GM12878 (cell line): ENCODE measurements around the gene SNX3. TPM values are rescaled to one million over a fixed set of nuclear protein-coding genes. Genes with fewer than 3 reads are reported as not detected.

Source experiments
- ATAC-seq: fragments of 200-7000 bp; cut with Tn5 transposase; 3 replicates; pipeline ENCODE4 v1.9.1; 2020; ENCODE audit warnings: mild to moderate bottlenecking, moderate library complexity
- BruUV-seq: library from RNA; stranded (reverse); fragments of 400-500 nt; replicated peaks from 2 replicates; lab custom pipeline; 2021; lab: Mats Ljungman, UMichigan
- CTCF ChIA-PET: fragments of 300-600 bp; sonication (Branson Sonifier 250); formaldehyde crosslinking; extraction: SDS; loops from one replicate; lab custom pipeline; 2021; ENCODE audit warnings: inconsistent platforms; lab: Yijun Ruan, JAX
- POLR2A ChIA-PET: fragments of 350-600 bp; formaldehyde crosslinking; extraction: SDS; loops from one replicate; lab custom pipeline; 2021; ENCODE audit warnings: inconsistent platforms; lab: Charles Lee
- RAD21 ChIA-PET: fragments of 300-600 bp; sonication (Branson Sonifier 250); formaldehyde crosslinking; loops from one replicate; lab custom pipeline; 2023; ENCODE audit warnings: antibody characterized with exemption; ENCODE audit not compliant: unreplicated experiment; lab: Charles Lee
- SMC1A ChIA-PET: fragments of 300-600 bp; sonication (Branson Sonifier 250); formaldehyde crosslinking; loops from one replicate; lab custom pipeline; 2023; ENCODE audit not compliant: unreplicated experiment, uncharacterized antibody; lab: Charles Lee
- DNase-seq: peaks from one replicate; pipeline ENCODE4 v3.0.0-alpha.2; 2011; ENCODE audit warnings: low read depth, low spot score
- FAIRE-seq: peaks from 3 replicates; lab custom pipeline; 2011; peaks lifted over from hg19 to GRCh38; lab: Jason Lieb, UNC
- H2AFZ ChIP-seq: 2 replicates; pipeline ENCODE4 v1.6.0; 2011; ENCODE audit warnings: low read depth, low read length, control low read depth; ENCODE audit not compliant: control insufficient read depth
- H3K27ac ChIP-seq: 2 replicates; pipeline ENCODE4 v1.5.1; 2011; ENCODE audit warnings: control low read depth; ENCODE audit not compliant: control insufficient read depth, insufficient read depth
- H3K27me3 ChIP-seq, 2 experiments: replicated peaks in 1 of 2; 2 replicates each; pipeline versions ENCODE4 v1.6.0 to v1.6.1; 2011; ENCODE audit warnings: low read length in 1 of 2; ENCODE audit not compliant: control insufficient read depth in 2 of 2, insufficient read depth in 2 of 2
- H3K36me3 ChIP-seq, 2 experiments: 2 replicates each; pipeline ENCODE4 v1.5.1; 2011; ENCODE audit warnings: low read length in 1 of 2; ENCODE audit not compliant: control insufficient read depth in 2 of 2, insufficient read depth in 2 of 2
- H3K4me1 ChIP-seq: 2 replicates; pipeline ENCODE4 v1.6.1; 2011; ENCODE audit warnings: mild to moderate bottlenecking, low read length, moderate library complexity, mixed read lengths; ENCODE audit not compliant: control insufficient read depth, insufficient read depth
- H3K4me2 ChIP-seq: 2 replicates; pipeline ENCODE4 v1.6.0; 2011; ENCODE audit warnings: control low read depth; ENCODE audit not compliant: control insufficient read depth, insufficient read depth
- H3K4me3 ChIP-seq: fragments of 200-600 bp; sonication (generic); 2 replicates; pipeline ENCODE4 v1.5.1; 2016
- H3K79me2 ChIP-seq: 2 replicates; pipeline ENCODE4 v1.6.0; 2011; ENCODE audit warnings: low read length; ENCODE audit not compliant: control insufficient read depth, insufficient read depth
- H3K9ac ChIP-seq: 2 replicates; pipeline ENCODE4 v1.8.0; 2011; ENCODE audit warnings: low read length, control low read depth, mixed read lengths; ENCODE audit not compliant: control insufficient read depth, insufficient read depth
- H3K9me3 ChIP-seq: replicated peaks from 3 replicates; pipeline ENCODE4 v1.5.1; 2011; ENCODE audit warnings: mild to moderate bottlenecking, low read length; ENCODE audit not compliant: control insufficient read depth, insufficient read depth
- H4K20me1 ChIP-seq: 2 replicates; pipeline ENCODE4 v1.6.0; 2011; ENCODE audit not compliant: control insufficient read depth, insufficient read depth
- GATAD2B ChIP-seq: fragments of 450-650 bp; conservative IDR thresholded peaks from 2 replicates; pipeline ENCODE4 v1.6.1; 2017; ENCODE audit warnings: low read depth, mild to moderate bottlenecking, moderate library complexity
- HDAC2 ChIP-seq: fragments of 200-600 bp; sonication (generic); IDR thresholded peaks from 2 replicates; pipeline ENCODE4 v1.6.1; 2017
- KDM1A ChIP-seq: fragments of 200-600 bp; sonication (generic); IDR thresholded peaks from 2 replicates; pipeline ENCODE4 v1.6.1; 2016; ENCODE audit warnings: borderline replicate concordance
- RELA ChIP-seq: fragments of 450-650 bp; IDR thresholded peaks from 2 replicates; pipeline ENCODE4 v1.8.0; 2014; ENCODE audit warnings: borderline replicate concordance; ENCODE audit not compliant: partially characterized antibody
- SREBF2 ChIP-seq: IDR thresholded peaks from 2 replicates; pipeline ENCODE4 v1.6.1; 2012; ENCODE audit warnings: mild to moderate bottlenecking, low read length
- TCF7 ChIP-seq: IDR thresholded peaks from 2 replicates; pipeline ENCODE4 v1.6.1; 2014; ENCODE audit warnings: antibody characterized with exemption, borderline replicate concordance
- ZNF384 ChIP-seq: IDR thresholded peaks from 2 replicates; pipeline ENCODE4 v1.6.1; 2012; ENCODE audit warnings: low read depth, mild to moderate bottlenecking, low read length, improper control_type of control experiment, borderline replicate concordance
- WGBS: methylation state at CpG from one replicate; pipeline ENCODE4 v1.1.6; 2016; ENCODE audit warnings: low lambda C conversion rate; ENCODE audit not compliant: insufficient replicate concordance, insufficient coverage; ENCODE audit errors: missing lambda C conversion rate; 5-methylcytosine and 5-hydroxymethylcytosine counted together
- in situ Hi-C: fragments of 300-500 bp; cut with MboI; formaldehyde crosslinking; loops from 9 replicates; pipeline ENCODE4 v1.14.3; 2018; ENCODE audit warnings: mixed read lengths
- intact Hi-C: fragments of 100-400 bp; cut with micrococcal nuclease; formaldehyde crosslinking; loops from one replicate; pipeline ENCODE4 v1.14.2; 2022; ENCODE audit not compliant: unreplicated experiment
- polyA plus RNA-seq, 11 experiments: library from polyadenylated mRNA; depleted of rRNA in 4 of 11; unstranded in 6 of 11; stranded (reverse) in 5 of 11; fragments of >200 nt; fragmentation: Nextera tagmentation in 4 of 11; fragmentation: Illumina TruSeq in 1 of 11; extraction: Ambion mirVana in 4 of 11; extraction: Trizol in 1 of 11; gene quantifications; 1 replicate in 1 of 11; 2 replicates in 10 of 11; pipeline versions ENCODE4 v1.2.1 to v1.2.3, GENCODE V29; 2011 to 2016; ENCODE audit warnings: inconsistent platforms in 2 of 11, missing spikeins in 2 of 11, low read depth in 1 of 11
- total RNA-seq, 4 experiments: library from RNA; depleted of rRNA in 3 of 4; stranded (reverse); fragments of >200 nt in 3 of 4; fragmentation: Illumina TruSeq in 1 of 4; extraction: Trizol in 1 of 4; gene quantifications; 2 replicates each; pipeline versions ENCODE4 v1.2.1 to v1.2.3, GENCODE V29; 2013 to 2021
- TF ChIP-seq, protein P1 (sequence below): fragments of 450-650 bp; IDR thresholded peaks from 2 replicates; pipeline ENCODE4 v1.6.1; 2017; ENCODE audit warnings: mild to moderate bottlenecking, moderate library complexity
- TF ChIP-seq, protein P2 (sequence below): IDR thresholded peaks from 2 replicates; pipeline ENCODE4 v1.6.1; 2011; ENCODE audit warnings: low read depth, mild to moderate bottlenecking, low read length, moderate library complexity, borderline replicate concordance; ENCODE audit errors: extremely low read depth
- TF ChIP-seq, protein P3 (sequence below): IDR thresholded peaks from 2 replicates; pipeline ENCODE4 v1.6.1; 2011; ENCODE audit warnings: mild to moderate bottlenecking, low read depth, low read length, moderate library complexity; ENCODE audit not compliant: insufficient replicate concordance
- TF ChIP-seq, protein P4 (sequence below): IDR thresholded peaks from 2 replicates; pipeline ENCODE4 v1.6.1; 2012; ENCODE audit warnings: low read depth, low read length, improper control_type of control experiment
- TF ChIP-seq, protein P5 (sequence below): fragments of 450-650 bp; formaldehyde crosslinking; IDR thresholded peaks from 2 replicates; pipeline ENCODE4 v1.4.0; 2022; ENCODE audit warnings: mild to moderate bottlenecking, moderate library complexity

Gene SNX3
- total and polyA plus RNA-seq, 10 of the 15 experiments (the other 5 are each of a cell fraction or from before 2014, with no cell fraction given), result 43.7 to 297 (median 95.6) TPM

DNA sequence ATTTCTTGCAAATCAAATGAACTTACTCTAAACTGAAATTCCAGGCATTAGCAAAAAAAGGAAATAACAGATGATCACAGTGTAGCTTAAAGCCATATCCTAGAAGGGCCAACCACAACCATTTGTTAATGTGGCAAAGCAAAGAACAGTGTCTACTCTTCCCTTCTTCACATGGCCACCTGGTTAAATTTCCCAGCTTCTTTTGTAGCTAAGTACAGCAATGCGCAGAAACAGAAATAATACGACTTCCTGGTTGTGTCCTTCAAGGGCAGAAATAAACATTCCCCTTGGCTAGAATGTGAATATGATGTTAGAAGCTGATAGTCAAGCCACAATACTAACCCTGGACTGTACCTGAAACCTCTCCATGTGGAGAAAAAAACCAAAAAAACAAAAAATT, 9.6 kb downstream of the SNX3 start:
- H3K4me2 ChIP-seq, result peak overlapping the region; percentile 46; the same call in 1 of the 2 replicates
- WGBS, result 91% methylated on average over 2 of the region's 2 CpGs
- H3K27me3 ChIP-seq, result no peaks in the 10 kb centered on the region
- SMC1A ChIA-PET, result interaction anchor here (0.6 to 2.9 kb wide), 12 partner anchors 9 to 277 kb away, joined by 3 to 28 read pairs (median 3); partner anchors contain the start of gene SNX3
- in situ Hi-C loops, result no loop called here
- no peak overlapping the region for H2AFZ ChIP-seq
- no TSS peak for BruUV-seq
- H3K4me1 ChIP-seq, result no peaks in the 10 kb centered on the region
- DNase-seq (no peak), FAIRE-seq (peak; percentile 92), ATAC-seq (peak; percentile 13; the same call in 1 of the 3 replicates)
- intact Hi-C loops, result loop anchor here (5.0 kb wide), 1 partner anchor 241 kb away; no protein-coding TSS in a partner anchor
- H3K79me2 ChIP-seq, result peaks cover 64% of the 10 kb centered on the region
- H3K9ac ChIP-seq, result no peak overlapping the region
- no peaks in the 10 kb centered on the region for H4K20me1 ChIP-seq
- peaks cover 2% of the 10 kb centered on the region; the same call in 2 of the 3 replicates for H3K9me3 ChIP-seq
- peaks cover 1 to 13% of the 10 kb centered on the region in 2 experiments; a peak in 3 of 4 replicates for H3K36me3 ChIP-seq
- RAD21 ChIA-PET, result interaction anchor here (1.3 to 5.2 kb wide), 5 partner anchors 8 to 241 kb away, joined by 3 to 28 read pairs (median 4); partner anchors contain the start of gene SNX3
- 0 out of 2 replicates have a peak overlapping the region, but pooled peaks have one; percentile 18 for H3K4me3 ChIP-seq
- CTCF ChIA-PET, result interaction anchor here (0.5 to 9.7 kb wide), 16 partner anchors 8 to 821 kb away, joined by 3 to 76 read pairs (median 4); no protein-coding TSS in a partner anchor
- POLR2A ChIA-PET, result interaction anchor here (1.1 kb wide), 2 partner anchors 10 to 12 kb away, joined by 3 read pairs; partner anchors contain the start of gene SNX3
- H3K27ac ChIP-seq, result no peak overlapping the region
- TF ChIP-seq, protein P1, sequence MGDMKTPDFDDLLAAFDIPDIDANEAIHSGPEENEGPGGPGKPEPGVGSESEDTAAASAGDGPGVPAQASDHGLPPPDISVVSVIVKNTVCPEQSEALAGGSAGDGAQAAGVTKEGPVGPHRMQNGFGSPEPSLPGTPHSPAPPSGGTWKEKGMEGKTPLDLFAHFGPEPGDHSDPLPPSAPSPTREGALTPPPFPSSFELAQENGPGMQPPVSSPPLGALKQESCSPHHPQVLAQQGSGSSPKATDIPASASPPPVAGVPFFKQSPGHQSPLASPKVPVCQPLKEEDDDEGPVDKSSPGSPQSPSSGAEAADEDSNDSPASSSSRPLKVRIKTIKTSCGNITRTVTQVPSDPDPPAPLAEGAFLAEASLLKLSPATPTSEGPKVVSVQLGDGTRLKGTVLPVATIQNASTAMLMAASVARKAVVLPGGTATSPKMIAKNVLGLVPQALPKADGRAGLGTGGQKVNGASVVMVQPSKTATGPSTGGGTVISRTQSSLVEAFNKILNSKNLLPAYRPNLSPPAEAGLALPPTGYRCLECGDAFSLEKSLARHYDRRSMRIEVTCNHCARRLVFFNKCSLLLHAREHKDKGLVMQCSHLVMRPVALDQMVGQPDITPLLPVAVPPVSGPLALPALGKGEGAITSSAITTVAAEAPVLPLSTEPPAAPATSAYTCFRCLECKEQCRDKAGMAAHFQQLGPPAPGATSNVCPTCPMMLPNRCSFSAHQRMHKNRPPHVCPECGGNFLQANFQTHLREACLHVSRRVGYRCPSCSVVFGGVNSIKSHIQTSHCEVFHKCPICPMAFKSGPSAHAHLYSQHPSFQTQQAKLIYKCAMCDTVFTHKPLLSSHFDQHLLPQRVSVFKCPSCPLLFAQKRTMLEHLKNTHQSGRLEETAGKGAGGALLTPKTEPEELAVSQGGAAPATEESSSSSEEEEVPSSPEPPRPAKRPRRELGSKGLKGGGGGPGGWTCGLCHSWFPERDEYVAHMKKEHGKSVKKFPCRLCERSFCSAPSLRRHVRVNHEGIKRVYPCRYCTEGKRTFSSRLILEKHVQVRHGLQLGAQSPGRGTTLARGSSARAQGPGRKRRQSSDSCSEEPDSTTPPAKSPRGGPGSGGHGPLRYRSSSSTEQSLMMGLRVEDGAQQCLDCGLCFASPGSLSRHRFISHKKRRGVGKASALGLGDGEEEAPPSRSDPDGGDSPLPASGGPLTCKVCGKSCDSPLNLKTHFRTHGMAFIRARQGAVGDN, result no peak
- TF ChIP-seq, protein P2, sequence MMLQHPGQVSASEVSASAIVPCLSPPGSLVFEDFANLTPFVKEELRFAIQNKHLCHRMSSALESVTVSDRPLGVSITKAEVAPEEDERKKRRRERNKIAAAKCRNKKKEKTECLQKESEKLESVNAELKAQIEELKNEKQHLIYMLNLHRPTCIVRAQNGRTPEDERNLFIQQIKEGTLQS, result no peak
- TF ChIP-seq GATAD2B (no peak), HDAC2 (no peak), KDM1A (no peak), RELA (no peak), ZNF384 (no peak), TCF7 (no peak), SREBF2 (no peak)
- TF ChIP-seq, protein P3, sequence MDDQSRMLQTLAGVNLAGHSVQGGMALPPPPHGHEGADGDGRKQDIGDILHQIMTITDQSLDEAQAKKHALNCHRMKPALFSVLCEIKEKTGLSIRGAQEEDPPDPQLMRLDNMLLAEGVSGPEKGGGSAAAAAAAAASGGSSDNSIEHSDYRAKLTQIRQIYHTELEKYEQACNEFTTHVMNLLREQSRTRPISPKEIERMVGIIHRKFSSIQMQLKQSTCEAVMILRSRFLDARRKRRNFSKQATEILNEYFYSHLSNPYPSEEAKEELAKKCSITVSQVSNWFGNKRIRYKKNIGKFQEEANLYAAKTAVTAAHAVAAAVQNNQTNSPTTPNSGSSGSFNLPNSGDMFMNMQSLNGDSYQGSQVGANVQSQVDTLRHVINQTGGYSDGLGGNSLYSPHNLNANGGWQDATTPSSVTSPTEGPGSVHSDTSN, result no peak
- TF ChIP-seq, protein P4, sequence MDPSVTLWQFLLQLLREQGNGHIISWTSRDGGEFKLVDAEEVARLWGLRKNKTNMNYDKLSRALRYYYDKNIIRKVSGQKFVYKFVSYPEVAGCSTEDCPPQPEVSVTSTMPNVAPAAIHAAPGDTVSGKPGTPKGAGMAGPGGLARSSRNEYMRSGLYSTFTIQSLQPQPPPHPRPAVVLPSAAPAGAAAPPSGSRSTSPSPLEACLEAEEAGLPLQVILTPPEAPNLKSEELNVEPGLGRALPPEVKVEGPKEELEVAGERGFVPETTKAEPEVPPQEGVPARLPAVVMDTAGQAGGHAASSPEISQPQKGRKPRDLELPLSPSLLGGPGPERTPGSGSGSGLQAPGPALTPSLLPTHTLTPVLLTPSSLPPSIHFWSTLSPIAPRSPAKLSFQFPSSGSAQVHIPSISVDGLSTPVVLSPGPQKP, result no peak
- TF ChIP-seq, protein P5, sequence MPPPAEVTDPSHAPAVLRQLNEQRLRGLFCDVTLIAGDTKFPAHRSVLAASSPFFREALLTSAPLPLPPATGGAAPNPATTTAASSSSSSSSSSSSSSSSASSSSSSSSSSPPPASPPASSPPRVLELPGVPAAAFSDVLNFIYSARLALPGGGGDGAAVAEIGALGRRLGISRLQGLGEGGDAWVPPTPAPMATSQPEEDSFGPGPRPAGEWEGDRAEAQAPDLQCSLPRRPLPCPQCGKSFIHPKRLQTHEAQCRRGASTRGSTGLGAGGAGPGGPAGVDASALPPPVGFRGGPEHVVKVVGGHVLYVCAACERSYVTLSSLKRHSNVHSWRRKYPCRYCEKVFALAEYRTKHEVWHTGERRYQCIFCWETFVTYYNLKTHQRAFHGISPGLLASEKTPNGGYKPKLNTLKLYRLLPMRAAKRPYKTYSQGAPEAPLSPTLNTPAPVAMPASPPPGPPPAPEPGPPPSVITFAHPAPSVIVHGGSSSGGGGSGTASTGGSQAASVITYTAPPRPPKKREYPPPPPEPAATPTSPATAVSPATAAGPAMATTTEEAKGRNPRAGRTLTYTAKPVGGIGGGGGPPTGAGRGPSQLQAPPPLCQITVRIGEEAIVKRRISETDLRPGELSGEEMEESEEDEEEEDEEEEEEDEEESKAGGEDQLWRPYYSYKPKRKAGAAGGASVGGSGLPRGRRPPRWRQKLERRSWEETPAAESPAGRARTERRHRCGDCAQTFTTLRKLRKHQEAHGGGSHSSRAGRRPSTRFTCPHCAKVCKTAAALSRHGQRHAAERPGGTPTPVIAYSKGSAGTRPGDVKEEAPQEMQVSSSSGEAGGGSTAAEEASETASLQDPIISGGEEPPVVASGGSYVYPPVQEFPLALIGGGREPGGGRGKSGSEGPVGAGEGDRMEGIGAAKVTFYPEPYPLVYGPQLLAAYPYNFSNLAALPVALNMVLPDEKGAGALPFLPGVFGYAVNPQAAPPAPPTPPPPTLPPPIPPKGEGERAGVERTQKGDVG, result no peak
